WTC11 (cell line): ENCODE data around the gene ZMYND8. TPM values are rescaled to one million over a fixed set of nuclear protein-coding genes. Genes with fewer than 3 reads are reported as not detected.
A peak's percentile ranks its signal among the peaks of the same experiment; 100 is the strongest.

Experiments used
- ATAC-seq: fragments of 200-7000 bp; cut with Tn5 transposase; 2 replicates; pipeline ENCODE4 v1.10.0; 2021; ENCODE audit warnings: mild to moderate bottlenecking, moderate library complexity
- CTCF ChIA-PET: fragments of 300-600 bp; sonication (Branson Sonifier 250); formaldehyde crosslinking; loops from one replicate; lab custom pipeline; 2021; ENCODE audit warnings: antibody characterized with exemption; lab: Charles Lee
- POLR2A ChIA-PET: fragments of 350-600 bp; sonication (Branson Sonifier 250); formaldehyde crosslinking; loops from one replicate; lab custom pipeline; 2021; ENCODE audit warnings: antibody characterized with exemption; lab: Charles Lee
- DNase-seq: peaks from one replicate; pipeline ENCODE4 v3.0.0; 2021; ENCODE audit warnings: low spot score
- H3K27ac Mint-ChIP-seq: 2 replicates; pipeline ENCODE4 v1.8.0; 2021; ENCODE audit warnings: mixed read lengths
- H3K27me3 Mint-ChIP-seq: 2 replicates; pipeline ENCODE4 v1.8.0; 2021; ENCODE audit warnings: low read depth, mild to moderate bottlenecking, moderate library complexity, mixed read lengths
- H3K36me3 Mint-ChIP-seq: 2 replicates; pipeline ENCODE4 v1.8.0; 2021; ENCODE audit warnings: mixed read lengths
- H3K4me1 Mint-ChIP-seq: 2 replicates; pipeline ENCODE4 v1.8.0; 2022; ENCODE audit warnings: mixed read lengths
- H3K4me3 Mint-ChIP-seq: 2 replicates; pipeline ENCODE4 v1.8.0; 2021; ENCODE audit warnings: mild to moderate bottlenecking, moderate library complexity, mixed read lengths
- H3K9me3 Mint-ChIP-seq: 2 replicates; pipeline ENCODE4 v1.8.0; 2021; ENCODE audit warnings: mixed read lengths
- ATF1 ChIP-seq: sonication (generic); formaldehyde crosslinking; IDR thresholded peaks from 2 replicates; pipeline ENCODE4 v1.8.1; 2023; ENCODE audit warnings: mild to moderate bottlenecking, moderate library complexity, missing genetic modification reagents
- FOXJ3 ChIP-seq: sonication (generic); formaldehyde crosslinking; IDR thresholded peaks from 2 replicates; pipeline ENCODE4 v1.9.0; 2021; ENCODE audit warnings: missing genetic modification reagents, mild to moderate bottlenecking, borderline replicate concordance
- JUN ChIP-seq: sonication (generic); formaldehyde crosslinking; IDR thresholded peaks from 2 replicates; pipeline ENCODE4 v1.8.0; 2023; ENCODE audit warnings: mild to moderate bottlenecking, missing genetic modification reagents
- NFATC4 ChIP-seq: fragments of 250-450 bp; sonication (Bioruptor Pico); IDR thresholded peaks from 2 replicates; pipeline ENCODE4 v1.9.0; 2021; ENCODE audit warnings: mild to moderate bottlenecking
- NR2C2 ChIP-seq: sonication (generic); formaldehyde crosslinking; IDR thresholded peaks from 2 replicates; pipeline ENCODE4 v1.8.0; 2022; ENCODE audit warnings: mild to moderate bottlenecking, missing genetic modification reagents
- TEAD1 ChIP-seq: sonication (generic); formaldehyde crosslinking; IDR thresholded peaks from 2 replicates; pipeline ENCODE4 v1.8.0; 2022; ENCODE audit warnings: mild to moderate bottlenecking, missing genetic modification reagents
- TEAD4 ChIP-seq: sonication (generic); formaldehyde crosslinking; IDR thresholded peaks from 2 replicates; pipeline ENCODE4 v1.8.0; 2022; ENCODE audit warnings: mild to moderate bottlenecking, missing genetic modification reagents
- ZBTB21 ChIP-seq: sonication (generic); formaldehyde crosslinking; IDR thresholded peaks from 2 replicates; pipeline ENCODE4 v1.8.1; 2023; ENCODE audit warnings: mild to moderate bottlenecking, missing genetic modification reagents, borderline replicate concordance
- ZNF232 ChIP-seq: sonication (generic); formaldehyde crosslinking; IDR thresholded peaks from 2 replicates; pipeline ENCODE4 v1.8.0; 2022; ENCODE audit warnings: mild to moderate bottlenecking, missing genetic modification reagents
- ZNF263 ChIP-seq: sonication (generic); formaldehyde crosslinking; IDR thresholded peaks from 2 replicates; pipeline ENCODE4 v1.8.1; 2022; ENCODE audit warnings: low read depth, mild to moderate bottlenecking, moderate library complexity, missing genetic modification reagents
- total RNA-seq: library from RNA; stranded (reverse); gene quantifications from 3 replicates; pipeline ENCODE4 v1.2.3, GENCODE V29; 2021
- TF ChIP-seq, protein P1 (sequence below): fragments of 250-450 bp; sonication (Bioruptor Pico); IDR thresholded peaks from 2 replicates; pipeline ENCODE4 v1.9.0; 2021; ENCODE audit warnings: mild to moderate bottlenecking
- TF ChIP-seq, protein P2 (sequence below): sonication (generic); formaldehyde crosslinking; IDR thresholded peaks from 2 replicates; pipeline ENCODE4 v1.8.0; 2023; ENCODE audit warnings: mild to moderate bottlenecking, missing genetic modification reagents
- TF ChIP-seq, protein P3 (sequence below): fragments of 250-450 bp; sonication (Bioruptor Pico); conservative IDR thresholded peaks from 2 replicates; pipeline ENCODE4 v1.9.0; 2021; ENCODE audit warnings: mild to moderate bottlenecking
- TF ChIP-seq, protein P4 (sequence below): fragments of 250-450 bp; sonication (Bioruptor Pico); IDR thresholded peaks from 2 replicates; pipeline ENCODE4 v1.9.0; 2021; ENCODE audit warnings: mild to moderate bottlenecking
- TF ChIP-seq, protein P5 (sequence below): sonication (generic); formaldehyde crosslinking; IDR thresholded peaks from 2 replicates; pipeline ENCODE4 v1.8.0; 2022; ENCODE audit warnings: mild to moderate bottlenecking, missing genetic modification reagents
- TF ChIP-seq, protein P6 (sequence below): fragments of 250-450 bp; sonication (Bioruptor Pico); IDR thresholded peaks from 2 replicates; pipeline ENCODE4 v1.8.0; 2021; ENCODE audit warnings: mild to moderate bottlenecking
- TF ChIP-seq, protein P7 (sequence below): sonication (generic); formaldehyde crosslinking; IDR thresholded peaks from 2 replicates; pipeline ENCODE4 v1.8.0; 2023; ENCODE audit warnings: missing genetic modification reagents

ZMYND8 gene
- total RNA-seq, 1 experiment from 2014 or later: 114 TPM

DNA sequence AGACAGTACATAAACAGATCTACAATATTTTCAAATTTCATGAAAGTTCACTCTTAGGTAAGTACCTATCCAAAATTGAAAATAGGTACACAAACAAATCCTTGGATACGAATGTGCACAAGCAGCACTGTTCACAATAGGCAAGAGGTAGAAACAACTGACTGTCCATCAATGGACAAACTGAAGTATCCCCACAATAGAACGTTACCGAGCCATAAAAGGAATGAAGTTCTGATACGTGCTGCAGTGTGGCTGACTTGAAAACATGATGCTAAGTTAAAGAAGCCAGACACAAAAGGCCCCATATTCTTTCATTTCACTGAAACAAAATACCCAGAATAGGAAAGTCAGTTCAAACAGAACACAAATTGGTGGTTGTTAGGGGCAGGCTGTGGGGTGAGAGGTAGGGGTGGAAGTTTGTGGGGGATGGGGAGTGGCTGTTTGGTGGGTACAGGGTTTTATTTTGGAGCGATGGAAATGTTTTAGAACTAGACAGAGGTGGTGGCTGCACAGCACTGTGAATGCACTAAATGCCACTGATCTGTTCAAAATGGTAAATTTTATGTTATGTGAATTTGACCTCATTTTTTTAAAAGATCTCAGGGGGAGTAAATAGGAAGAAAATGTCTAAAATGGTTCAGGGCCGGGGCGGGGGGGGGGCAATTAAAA, 89.5 kb downstream of the ZMYND8 start:
- Mint-ChIP-seq H3K4me3 (no peak overlapping the region), H3K27me3 (no peaks in the 10 kb centered on the region), H3K4me1 (peaks cover 21% of the 10 kb centered on the region), H3K36me3 (peaks cover 46% of the 10 kb centered on the region), H3K27ac (peak overlapping the region; percentile 86), H3K9me3 (no peaks in the 10 kb centered on the region)
- ChIA-PET CTCF (no interaction called here), POLR2A (interaction anchor here (0.9 kb wide), 1 partner anchor 56 kb away, joined by 4 read pairs; no protein-coding TSS in a partner anchor)
- no peak for TF ChIP-seq JUN (CRISPR knock-in tag)
- TF ChIP-seq NFATC4 (CRISPR knock-in tag): no peak
- TF ChIP-seq, protein P1, sequence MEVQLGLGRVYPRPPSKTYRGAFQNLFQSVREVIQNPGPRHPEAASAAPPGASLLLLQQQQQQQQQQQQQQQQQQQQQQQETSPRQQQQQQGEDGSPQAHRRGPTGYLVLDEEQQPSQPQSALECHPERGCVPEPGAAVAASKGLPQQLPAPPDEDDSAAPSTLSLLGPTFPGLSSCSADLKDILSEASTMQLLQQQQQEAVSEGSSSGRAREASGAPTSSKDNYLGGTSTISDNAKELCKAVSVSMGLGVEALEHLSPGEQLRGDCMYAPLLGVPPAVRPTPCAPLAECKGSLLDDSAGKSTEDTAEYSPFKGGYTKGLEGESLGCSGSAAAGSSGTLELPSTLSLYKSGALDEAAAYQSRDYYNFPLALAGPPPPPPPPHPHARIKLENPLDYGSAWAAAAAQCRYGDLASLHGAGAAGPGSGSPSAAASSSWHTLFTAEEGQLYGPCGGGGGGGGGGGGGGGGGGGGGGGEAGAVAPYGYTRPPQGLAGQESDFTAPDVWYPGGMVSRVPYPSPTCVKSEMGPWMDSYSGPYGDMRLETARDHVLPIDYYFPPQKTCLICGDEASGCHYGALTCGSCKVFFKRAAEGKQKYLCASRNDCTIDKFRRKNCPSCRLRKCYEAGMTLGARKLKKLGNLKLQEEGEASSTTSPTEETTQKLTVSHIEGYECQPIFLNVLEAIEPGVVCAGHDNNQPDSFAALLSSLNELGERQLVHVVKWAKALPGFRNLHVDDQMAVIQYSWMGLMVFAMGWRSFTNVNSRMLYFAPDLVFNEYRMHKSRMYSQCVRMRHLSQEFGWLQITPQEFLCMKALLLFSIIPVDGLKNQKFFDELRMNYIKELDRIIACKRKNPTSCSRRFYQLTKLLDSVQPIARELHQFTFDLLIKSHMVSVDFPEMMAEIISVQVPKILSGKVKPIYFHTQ: no peak
- TF ChIP-seq, protein P2, sequence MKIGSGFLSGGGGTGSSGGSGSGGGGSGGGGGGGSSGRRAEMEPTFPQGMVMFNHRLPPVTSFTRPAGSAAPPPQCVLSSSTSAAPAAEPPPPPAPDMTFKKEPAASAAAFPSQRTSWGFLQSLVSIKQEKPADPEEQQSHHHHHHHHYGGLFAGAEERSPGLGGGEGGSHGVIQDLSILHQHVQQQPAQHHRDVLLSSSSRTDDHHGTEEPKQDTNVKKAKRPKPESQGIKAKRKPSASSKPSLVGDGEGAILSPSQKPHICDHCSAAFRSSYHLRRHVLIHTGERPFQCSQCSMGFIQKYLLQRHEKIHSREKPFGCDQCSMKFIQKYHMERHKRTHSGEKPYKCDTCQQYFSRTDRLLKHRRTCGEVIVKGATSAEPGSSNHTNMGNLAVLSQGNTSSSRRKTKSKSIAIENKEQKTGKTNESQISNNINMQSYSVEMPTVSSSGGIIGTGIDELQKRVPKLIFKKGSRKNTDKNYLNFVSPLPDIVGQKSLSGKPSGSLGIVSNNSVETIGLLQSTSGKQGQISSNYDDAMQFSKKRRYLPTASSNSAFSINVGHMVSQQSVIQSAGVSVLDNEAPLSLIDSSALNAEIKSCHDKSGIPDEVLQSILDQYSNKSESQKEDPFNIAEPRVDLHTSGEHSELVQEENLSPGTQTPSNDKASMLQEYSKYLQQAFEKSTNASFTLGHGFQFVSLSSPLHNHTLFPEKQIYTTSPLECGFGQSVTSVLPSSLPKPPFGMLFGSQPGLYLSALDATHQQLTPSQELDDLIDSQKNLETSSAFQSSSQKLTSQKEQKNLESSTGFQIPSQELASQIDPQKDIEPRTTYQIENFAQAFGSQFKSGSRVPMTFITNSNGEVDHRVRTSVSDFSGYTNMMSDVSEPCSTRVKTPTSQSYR (CRISPR knock-in tag): no peak
- TF ChIP-seq TEAD4 (CRISPR knock-in tag): no peak
- TF ChIP-seq, protein P3, sequence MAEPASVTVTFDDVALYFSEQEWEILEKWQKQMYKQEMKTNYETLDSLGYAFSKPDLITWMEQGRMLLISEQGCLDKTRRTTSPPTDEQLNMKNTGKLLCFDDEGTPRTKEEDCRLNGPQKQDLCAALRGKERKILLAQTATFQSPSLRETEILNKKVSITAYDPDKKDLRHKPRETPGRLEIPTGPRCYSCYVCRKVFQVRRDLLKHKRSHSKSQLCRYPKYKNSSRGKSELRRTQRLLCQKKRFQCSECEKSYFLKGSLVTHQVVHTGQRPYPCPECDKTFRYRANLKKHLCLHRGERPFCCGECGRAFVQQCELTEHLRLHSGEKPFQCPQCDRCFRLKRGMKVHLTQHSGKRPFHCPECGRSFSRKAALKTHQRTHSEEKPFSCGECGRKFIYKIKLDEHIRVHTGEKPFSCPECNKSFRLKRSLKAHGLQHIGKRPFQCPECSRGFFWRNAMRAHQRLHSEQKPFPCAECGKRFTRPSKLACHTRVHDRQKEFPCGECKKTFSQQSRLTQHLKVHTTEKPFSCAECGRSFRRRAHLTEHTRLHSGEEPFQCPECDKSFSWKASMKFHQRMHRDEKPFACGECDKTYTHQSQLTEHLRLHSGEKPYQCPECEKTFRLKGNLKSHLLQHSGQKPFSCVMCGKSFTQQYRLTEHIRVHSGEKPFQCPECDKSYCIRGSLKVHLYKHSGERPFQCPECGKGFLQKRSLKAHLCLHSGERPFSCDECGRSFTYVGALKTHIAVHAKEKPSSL (CRISPR knock-in tag): no peak
- TF ChIP-seq TEAD1 (CRISPR knock-in tag): no peak
- no peak for TF ChIP-seq NR2C2 (CRISPR knock-in tag)
- no peak for TF ChIP-seq ATF1 (CRISPR knock-in tag)
- TF ChIP-seq, protein P4, sequence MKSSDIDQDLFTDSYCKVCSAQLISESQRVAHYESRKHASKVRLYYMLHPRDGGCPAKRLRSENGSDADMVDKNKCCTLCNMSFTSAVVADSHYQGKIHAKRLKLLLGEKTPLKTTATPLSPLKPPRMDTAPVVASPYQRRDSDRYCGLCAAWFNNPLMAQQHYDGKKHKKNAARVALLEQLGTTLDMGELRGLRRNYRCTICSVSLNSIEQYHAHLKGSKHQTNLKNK (CRISPR knock-in tag): no peak
- TF ChIP-seq, protein P5, sequence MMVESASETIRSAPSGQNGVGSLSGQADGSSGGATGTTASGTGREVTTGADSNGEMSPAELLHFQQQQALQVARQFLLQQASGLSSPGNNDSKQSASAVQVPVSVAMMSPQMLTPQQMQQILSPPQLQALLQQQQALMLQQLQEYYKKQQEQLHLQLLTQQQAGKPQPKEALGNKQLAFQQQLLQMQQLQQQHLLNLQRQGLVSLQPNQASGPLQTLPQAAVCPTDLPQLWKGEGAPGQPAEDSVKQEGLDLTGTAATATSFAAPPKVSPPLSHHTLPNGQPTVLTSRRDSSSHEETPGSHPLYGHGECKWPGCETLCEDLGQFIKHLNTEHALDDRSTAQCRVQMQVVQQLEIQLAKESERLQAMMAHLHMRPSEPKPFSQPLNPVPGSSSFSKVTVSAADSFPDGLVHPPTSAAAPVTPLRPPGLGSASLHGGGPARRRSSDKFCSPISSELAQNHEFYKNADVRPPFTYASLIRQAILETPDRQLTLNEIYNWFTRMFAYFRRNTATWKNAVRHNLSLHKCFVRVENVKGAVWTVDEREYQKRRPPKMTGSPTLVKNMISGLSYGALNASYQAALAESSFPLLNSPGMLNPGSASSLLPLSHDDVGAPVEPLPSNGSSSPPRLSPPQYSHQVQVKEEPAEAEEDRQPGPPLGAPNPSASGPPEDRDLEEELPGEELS: no peak
- TF ChIP-seq, protein P6, sequence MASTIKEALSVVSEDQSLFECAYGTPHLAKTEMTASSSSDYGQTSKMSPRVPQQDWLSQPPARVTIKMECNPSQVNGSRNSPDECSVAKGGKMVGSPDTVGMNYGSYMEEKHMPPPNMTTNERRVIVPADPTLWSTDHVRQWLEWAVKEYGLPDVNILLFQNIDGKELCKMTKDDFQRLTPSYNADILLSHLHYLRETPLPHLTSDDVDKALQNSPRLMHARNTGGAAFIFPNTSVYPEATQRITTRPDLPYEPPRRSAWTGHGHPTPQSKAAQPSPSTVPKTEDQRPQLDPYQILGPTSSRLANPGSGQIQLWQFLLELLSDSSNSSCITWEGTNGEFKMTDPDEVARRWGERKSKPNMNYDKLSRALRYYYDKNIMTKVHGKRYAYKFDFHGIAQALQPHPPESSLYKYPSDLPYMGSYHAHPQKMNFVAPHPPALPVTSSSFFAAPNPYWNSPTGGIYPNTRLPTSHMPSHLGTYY (CRISPR knock-in tag): no peak
- TF ChIP-seq, protein P7, sequence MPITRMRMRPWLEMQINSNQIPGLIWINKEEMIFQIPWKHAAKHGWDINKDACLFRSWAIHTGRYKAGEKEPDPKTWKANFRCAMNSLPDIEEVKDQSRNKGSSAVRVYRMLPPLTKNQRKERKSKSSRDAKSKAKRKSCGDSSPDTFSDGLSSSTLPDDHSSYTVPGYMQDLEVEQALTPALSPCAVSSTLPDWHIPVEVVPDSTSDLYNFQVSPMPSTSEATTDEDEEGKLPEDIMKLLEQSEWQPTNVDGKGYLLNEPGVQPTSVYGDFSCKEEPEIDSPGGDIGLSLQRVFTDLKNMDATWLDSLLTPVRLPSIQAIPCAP (CRISPR knock-in tag): no peak
- no peak for TF ChIP-seq ZNF232 (CRISPR knock-in tag)
- TF ChIP-seq ZNF263 (CRISPR knock-in tag): no peak
- no peak for TF ChIP-seq ZBTB21
- no peak for TF ChIP-seq FOXJ3 (CRISPR knock-in tag)
- DNase-seq (no peak), ATAC-seq (no peak)
